Measurements from ENCODE around the gene SLC15A3.

GRCh38 chr11:60971520-60971919 is 19.5 kb upstream of the SLC15A3 start, which contains the start of gene CD6:
- TF ChIP-seq, protein P1, sequence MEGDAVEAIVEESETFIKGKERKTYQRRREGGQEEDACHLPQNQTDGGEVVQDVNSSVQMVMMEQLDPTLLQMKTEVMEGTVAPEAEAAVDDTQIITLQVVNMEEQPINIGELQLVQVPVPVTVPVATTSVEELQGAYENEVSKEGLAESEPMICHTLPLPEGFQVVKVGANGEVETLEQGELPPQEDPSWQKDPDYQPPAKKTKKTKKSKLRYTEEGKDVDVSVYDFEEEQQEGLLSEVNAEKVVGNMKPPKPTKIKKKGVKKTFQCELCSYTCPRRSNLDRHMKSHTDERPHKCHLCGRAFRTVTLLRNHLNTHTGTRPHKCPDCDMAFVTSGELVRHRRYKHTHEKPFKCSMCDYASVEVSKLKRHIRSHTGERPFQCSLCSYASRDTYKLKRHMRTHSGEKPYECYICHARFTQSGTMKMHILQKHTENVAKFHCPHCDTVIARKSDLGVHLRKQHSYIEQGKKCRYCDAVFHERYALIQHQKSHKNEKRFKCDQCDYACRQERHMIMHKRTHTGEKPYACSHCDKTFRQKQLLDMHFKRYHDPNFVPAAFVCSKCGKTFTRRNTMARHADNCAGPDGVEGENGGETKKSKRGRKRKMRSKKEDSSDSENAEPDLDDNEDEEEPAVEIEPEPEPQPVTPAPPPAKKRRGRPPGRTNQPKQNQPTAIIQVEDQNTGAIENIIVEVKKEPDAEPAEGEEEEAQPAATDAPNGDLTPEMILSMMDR (IDR thresholded peaks at IDR 0.05), result no peak
- TF ChIP-seq POLR2A (IDR thresholded peaks at IDR 0.05; ENCODE audit: low read depth) (no peak), POLR2AphosphoS5 (IDR thresholded peaks at IDR 0.05) (no peak), EP300 (IDR thresholded peaks at IDR 0.05) (no peak)

Data from esophagus muscularis mucosa (tissue), 4 donors.